Stimulated activated CD4-positive, alpha-beta T cell treated with anti-CD3 and anti-CD28 coated beads, Interleukin-1b, Interleukin-23, amount 100 ng/mL, for 4 hours (primary cell): ENCODE data around the gene MEAK7.

Source experiments
- DNase-seq, 2 donors: peaks; one replicate each; pipeline ENCODE4 v3.0.0-alpha.2; 2020; ENCODE audit warnings: low read depth in 2 of 2

MEAK7 gene

GRCh38 chr16:84466692-84467091 lies 37.8 kb downstream of the MEAK7 start:
- no peak for DNase-seq

GRCh38 chr16:84465154-84465553 lies 39.3 kb downstream of the MEAK7 start:
- DNase-seq = no peak

GRCh38 chr16:84464116-84464515 lies 40.3 kb downstream of the MEAK7 start:
- DNase-seq = no peak

GRCh38 chr16:84463221-84463620 lies 41.2 kb downstream of the MEAK7 start:
- no peak for DNase-seq

- no peak for DNase-seq
These were observed 41.9 kb downstream of the MEAK7 start for GRCh38 chr16:84462296-84463210.

- no peak for DNase-seq
These were observed 42.8 kb downstream of the MEAK7 start for GRCh38 chr16:84461413-84462295.

GRCh38 chr16:84461029-84461412 lies 43.4 kb downstream of the MEAK7 start:
- no peak for DNase-seq

GRCh38 chr16:84460406-84461028 lies 43.9 kb downstream of the MEAK7 start:
- no peak for DNase-seq

GRCh38 chr16:84459941-84460405 lies 44.5 kb downstream of the MEAK7 start:
- no peak for DNase-seq

- DNase-seq = no peak
These were observed 44.9 kb downstream of the MEAK7 start for GRCh38 chr16:84459533-84459894.

GRCh38 chr16:84458606-84459532 lies 45.6 kb downstream of the MEAK7 start:
- DNase-seq = no peak

GRCh38 chr16:84455031-84455430 lies 49.4 kb downstream of the MEAK7 start:
- DNase-seq = no peak
